ENCODE measurements around the gene ALDH8A1.
"Not testable (repeated sequence)": the region's sequence is repeated elsewhere in the genome, so short reads cannot be mapped to it uniquely, and the experiment has no call there.

ALDH8A1 gene

DNA sequence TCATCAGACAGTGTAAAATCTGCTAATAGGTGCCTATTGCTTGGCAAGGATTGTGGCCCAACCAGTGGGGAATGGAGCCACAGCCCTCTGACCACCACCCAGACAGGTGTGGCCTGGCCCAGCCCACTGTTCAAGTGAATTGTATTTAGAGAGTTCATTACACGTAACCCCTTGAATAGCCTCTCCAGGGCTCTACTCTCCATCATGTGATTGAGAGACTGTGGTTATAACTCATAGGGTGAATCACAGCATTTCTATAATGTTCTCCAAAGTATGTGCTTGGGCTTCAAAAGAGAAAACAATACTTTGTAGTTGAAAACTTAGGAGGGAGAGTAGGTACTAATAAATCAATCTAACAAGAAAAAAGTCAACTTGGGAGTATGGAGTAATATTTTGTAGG lies 38.4 kb downstream of the ALDH8A1 start:
- no peak for DNase-seq (ENCODE audit: low read depth in 1 of 2, low spot score in 1 of 2)

DNA sequence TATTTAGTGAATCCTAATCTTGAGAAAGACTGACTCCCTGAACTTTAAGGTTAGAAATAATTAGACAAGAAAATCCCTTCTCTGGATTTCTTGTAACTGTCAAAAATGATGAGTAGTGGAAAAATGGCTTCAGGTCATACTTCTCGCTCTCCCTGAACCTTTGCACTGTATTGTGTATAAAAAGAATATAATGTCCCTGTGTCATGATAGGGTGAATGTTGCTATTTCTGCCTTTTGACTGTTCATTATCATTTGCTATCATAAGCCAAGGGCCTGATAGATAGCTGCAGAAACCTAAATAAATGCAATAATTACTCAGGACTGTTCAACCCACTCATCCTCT lies 39.3 kb downstream of the ALDH8A1 start:
- no peak for DNase-seq (ENCODE audit: low read depth in 1 of 2, low spot score in 1 of 2)

DNA sequence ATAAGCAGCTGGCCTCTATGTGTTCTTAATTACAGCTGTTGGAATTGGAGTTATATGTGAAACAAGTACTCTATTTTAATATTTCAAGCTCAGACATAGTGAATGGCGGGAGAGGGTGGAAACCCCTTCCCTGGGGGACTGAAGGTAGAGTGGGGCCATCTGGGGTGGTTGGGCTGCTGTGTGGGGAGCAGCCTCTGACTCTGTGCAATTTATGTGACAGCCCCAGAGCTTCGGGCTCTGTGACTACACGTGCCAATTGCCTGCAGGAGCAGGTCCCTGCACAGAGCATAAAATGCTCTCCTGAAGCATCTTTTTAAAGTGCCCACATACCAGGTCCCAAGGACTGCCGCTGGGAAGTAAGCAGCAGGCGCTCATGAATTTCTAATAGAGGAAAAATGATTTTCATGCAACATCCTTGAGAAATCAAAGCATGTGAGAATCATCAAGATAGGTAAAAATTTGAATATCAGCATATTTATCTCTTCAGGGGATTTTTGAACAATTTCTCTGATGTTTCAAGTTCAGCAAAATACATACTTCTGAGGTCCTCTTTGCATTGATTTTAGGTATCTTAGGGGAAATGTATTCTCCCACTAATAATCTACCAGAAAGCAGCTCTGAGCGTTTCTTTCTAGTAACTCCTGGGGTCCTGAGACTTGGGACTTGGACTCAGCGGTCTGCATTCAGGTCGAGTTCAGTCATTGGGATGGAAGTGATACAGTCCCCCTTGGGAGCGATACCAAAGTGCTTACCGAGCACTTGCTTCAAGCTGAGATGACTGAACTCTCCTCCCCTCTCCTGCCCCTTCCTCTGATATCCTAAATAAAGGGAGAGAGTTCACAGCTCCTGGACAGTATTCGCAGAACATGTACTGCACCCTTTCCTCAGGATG lies 40.0 kb downstream of the ALDH8A1 start:
- DNase-seq (ENCODE audit: low read depth in 1 of 2, low spot score in 1 of 2), result no peak

DNA sequence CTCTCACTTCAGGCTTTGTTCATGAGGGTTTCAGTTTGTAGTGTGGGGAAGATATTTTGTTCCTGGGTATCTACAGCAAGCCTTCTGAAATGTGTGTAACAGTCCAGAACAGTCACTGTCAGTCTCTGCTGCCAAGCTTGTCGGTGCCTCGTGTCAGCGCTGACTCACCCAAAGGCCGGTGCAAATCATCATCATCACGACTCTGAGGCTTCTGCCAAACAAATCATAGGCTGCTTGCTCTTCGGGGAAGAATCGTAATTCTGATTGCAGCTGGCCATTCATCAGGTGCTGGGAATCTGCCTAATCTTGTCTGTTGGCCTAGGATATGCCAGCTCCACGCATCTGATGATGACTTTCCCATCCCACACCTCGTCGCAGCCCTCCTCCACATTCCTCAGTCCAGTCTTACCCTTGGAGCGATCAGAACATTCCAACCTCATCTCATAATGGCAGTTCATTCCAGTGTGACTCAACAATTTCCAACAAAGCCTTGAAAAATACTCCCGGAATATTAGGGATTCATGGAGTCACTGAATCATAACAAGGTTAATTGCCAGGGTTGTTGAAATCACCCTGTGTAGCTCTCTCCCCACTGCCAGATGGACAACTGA lies 40.9 kb downstream of the ALDH8A1 start:
- DNase-seq (ENCODE audit: low read depth in 1 of 2, low spot score in 1 of 2), result no peak

DNA sequence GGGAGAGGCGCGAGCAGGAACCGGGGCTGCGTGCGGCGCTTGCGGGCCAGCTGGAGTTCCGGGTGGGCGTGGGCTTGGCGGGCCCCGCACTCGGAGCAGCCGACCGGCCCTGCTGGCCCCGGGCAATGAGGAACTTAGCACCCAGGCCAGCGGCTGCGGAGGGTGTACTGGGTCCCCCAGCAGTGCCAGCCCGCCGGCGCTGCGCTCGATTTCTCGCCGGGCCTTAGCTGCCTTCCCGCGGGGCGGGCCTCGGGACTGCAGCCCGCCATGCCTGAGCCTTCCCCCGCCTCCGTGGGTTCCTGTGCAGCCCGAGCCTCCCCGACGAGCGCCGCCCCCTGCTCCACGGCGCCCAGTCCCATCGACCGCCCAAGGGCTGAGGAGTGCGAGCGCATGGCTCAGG lies 45.2 kb downstream of the ALDH8A1 start:
- not testable (repeated sequence) for DNase-seq (ENCODE audit: low read depth in 1 of 2, low spot score in 1 of 2)

DNA sequence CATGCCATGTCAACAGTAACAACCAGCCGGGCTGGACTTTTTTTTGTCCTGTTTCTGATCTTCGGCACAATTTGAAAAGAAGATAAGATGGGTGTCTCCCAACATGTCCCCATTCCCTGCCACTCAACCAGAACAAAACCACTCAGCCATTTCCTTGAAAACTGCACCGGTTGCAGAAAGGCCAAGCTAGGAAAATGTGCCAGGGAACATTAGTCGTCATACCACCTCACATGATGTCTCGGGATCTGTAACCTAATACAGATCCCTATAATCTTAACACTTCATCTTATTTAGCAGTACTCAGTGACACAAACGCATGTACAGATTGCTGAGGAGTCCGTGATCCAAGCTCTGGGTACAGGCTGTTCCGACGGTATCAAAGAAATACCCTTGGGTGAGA lies 46.5 kb downstream of the ALDH8A1 start:
- DNase-seq (ENCODE audit: low read depth in 1 of 2, low spot score in 1 of 2), result no peak

DNA sequence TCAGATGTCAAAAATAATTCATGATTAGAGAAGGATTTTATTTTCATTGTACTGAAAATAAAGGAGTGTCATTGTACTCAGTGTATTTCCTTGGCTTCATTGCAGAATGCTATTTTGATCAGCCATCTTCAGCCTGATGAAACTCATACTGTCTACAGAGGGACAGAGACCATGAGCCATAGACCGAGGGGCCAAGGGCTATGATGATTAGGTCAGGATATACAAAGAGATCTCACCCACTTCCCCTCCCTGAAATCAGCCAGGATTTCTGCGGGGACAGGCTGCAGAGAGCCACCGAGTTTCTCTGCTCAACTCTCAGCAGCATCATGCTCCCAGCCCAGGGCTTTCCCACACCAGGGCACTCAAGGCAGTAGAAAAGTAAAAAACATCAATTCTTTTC lies 47.0 kb downstream of the ALDH8A1 start:
- DNase-seq (ENCODE audit: low read depth in 1 of 2, low spot score in 1 of 2), result no peak

DNA sequence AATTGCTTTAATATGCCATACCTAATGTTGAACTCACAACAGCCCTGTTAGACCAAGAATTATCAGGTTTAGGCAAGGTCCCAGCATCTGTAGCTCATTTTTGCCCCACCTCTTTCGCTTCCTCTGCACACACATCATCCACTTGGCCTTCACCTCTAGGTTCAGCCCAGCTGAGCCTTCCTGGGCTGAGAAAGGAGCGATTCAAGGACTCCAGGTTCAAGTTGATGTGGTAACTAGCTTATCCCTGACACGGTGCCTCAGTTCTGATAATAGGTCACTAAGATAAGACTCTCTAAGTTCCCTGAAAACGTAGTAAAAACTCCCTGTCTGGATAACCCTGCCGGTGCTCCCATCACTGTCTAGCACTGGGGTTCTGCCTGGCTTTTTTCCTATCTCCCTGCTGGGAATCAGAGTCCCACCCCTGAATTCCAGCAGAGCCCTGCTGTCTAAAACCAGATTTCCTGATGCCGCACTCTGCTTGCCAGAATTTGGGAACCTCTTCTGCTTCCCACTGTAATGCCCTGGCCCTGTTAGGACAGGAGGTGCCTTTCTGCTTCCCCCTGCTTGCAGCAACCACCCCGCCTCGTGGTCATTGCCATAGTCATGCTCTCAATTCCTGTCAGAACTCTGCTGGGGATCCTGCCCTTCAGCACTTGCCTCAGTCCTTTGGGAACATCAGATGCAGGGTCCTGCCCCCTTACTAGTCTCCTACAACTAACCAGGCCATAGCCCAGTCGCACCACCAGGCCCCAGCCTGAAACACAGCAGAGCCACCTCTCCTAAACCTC lies 47.6 kb downstream of the ALDH8A1 start:
- no peak for DNase-seq (ENCODE audit: low read depth in 1 of 2, low spot score in 1 of 2)

DNA sequence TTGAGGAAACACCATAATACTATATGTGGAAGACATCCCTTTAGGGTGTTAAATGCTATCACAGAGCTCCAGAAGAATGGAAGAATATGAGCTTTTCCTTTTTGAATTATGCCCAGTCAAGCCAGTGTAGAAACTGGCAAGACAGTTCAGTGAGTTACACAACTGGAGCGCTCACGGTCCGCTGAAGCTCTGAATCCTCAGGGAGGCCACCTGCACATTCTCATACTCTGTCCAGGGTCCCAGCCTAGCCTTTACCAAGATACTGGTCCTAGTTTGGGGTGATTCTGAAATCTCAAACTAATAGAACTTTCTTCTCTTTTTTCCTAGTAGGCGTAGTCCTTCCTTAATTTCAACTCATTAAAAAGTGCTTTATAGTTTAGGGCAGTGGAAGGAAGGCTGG lies 51.3 kb downstream of the ALDH8A1 start:
- DNase-seq (ENCODE audit: low read depth in 1 of 2, low spot score in 1 of 2), result no peak

DNA sequence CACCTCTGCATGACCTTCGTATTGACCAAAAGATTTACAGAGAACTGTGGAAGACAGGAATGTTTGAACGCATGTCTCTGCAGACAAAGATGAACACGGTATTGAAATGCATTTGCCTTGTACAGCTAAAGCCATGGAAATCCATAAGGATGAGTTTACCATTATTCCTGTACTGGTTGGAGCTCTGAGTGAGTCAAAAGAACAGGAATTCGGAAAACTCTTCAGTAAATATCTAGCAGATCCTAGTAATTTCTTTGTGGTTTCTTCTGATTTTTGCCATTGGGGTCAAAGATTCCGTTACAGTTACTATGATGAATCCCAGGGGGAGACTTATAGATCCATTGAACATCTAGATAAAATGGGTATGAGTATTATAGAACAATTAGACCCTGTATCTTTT lies 51.7 kb downstream of the ALDH8A1 start:
- not testable (repeated sequence) for DNase-seq (ENCODE audit: low read depth in 1 of 2, low spot score in 1 of 2)

DNA sequence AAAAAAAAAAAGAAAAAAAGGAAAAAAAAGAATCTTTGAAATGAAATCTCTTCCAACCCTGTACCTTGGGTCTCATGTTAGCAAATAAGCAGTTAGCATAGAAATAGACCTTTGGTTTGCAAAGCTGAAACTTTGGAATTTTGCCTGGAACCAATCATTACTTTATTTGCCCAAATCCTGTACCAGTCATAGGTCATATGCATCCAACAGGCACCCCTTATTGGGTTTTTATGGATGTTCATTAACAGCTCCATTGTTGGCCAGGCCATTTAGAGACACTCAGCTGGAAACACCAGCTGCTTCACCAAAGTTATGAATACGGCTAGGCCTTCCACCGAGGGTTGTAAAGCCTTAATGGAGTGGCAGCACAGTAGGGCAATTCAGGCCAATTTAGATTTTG lies 53.0 kb downstream of the ALDH8A1 start:
- DNase-seq (ENCODE audit: low read depth in 1 of 2, low spot score in 1 of 2), result no peak

DNA sequence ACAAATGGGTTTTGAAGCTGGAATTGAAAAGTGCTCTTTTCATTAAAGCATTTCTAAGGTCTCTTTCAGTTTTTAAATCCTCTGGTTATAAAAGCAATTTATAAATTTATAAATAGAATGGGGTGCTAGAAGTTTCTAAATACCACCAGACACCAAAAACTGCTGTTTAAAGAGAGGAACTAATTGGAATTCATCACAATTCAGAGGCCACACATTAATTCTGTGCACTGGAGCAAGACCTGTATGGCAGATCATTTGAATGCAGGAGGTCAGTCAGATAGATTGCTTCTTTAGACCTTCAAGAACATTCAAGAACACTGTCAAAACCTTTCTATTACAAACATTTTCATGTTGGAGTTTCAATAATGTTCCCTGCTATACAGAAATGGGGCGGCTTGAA lies 55.1 kb downstream of the ALDH8A1 start:
- no peak for DNase-seq (ENCODE audit: low read depth in 1 of 2, low spot score in 1 of 2)

DNA sequence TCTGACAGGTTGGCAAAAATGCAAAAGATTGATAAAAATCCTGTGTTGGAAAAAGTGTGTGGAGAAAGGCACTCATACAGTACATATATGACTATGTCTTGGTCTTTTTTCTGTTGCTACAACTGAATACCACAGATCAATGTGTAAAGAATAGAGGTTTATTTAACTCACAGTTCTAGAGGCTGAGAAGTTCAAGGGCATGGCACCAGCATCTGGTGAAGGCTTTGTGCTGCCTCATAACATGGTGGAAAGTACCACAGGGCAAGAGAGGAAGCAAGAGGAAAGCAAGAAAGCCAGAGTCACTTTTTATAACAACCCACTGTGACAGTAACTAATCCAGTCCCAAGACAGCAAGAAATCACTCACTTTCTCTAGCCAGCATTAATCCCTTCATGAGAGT lies 57.5 kb downstream of the ALDH8A1 start:
- DNase-seq (ENCODE audit: low read depth in 1 of 2, low spot score in 1 of 2), result no peak

DNA sequence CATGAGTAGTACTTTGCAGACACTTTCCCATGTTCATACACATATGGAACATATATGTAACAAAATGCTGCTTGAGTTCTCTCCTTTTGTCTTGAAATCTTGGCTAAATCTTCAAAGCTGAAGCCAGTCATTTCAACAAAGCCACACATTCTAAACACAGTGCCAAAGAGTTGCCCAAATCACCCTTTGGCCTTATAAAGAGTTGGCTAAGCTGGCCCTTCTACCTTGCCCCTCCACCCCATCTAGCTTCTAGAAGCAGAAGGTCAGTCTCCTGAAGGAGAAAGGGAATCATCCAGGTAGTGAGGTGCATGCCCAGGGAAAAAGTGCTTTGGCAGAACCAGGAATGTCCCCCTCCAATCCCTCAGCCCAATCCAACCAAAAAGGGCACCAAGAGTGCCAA lies 58.3 kb downstream of the ALDH8A1 start:
- DNase-seq (ENCODE audit: low read depth in 1 of 2, low spot score in 1 of 2), result no peak

DNA sequence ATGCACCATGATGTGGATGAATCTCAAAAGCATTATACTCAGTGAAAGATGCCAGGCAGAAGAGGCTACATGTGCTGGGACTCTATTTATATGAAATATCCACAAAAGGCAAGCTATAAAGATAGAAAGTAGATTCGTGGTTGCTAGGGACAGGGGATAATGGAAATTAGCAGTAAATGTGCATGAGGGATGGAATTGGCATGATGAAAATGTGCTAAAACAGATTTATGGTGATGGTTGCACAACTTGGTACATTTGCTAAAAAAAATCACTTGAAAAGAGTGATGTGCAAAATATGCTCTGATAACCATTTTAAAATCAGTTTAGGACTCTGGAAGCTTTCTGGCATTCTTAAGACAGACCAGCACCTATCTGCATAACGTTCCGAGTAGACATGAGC lies 61.6 kb downstream of the ALDH8A1 start:
- no peak for DNase-seq (ENCODE audit: low read depth in 1 of 2, low spot score in 1 of 2)

DNA sequence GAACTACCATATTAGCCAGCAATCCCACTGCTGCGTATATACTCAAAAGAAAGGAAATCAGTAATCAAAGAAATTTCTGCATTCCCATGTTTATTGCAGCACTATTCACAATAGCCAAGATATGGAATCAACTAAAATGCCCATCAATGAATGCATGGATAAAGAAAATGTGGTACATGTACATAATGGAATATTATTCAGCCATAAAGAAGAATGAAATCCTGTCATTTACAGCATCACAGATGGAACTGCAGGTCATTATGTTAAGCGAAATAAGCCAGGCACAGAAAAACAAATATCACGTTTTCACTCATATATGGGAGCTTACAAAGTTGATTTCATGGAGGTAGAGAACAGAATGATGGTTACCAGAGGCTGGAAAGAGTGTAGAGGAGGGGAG lies 65.1 kb downstream of the ALDH8A1 start:
- DNase-seq (ENCODE audit: low read depth in 1 of 2, low spot score in 1 of 2), result no peak

DNA sequence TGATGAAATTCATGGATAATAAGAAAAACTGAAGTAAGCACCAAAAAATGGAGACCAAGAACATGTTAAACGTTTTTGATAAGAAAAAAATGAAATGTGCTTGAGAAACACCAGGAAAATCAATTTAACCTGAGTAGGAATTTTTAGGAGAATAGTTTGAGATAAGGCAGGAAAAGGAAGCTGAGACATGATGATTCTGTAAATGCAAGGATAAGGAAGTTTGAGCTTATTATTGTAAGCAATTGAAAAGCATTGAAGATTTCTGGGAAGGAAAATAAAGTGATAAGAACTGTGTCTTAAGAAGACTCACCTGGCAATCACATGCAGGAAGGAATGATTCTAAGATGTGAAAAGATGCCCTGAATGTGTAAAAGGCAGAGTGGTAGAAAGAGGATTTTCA lies 66.6 kb downstream of the ALDH8A1 start:
- no peak for DNase-seq (ENCODE audit: low read depth in 1 of 2, low spot score in 1 of 2)

DNA sequence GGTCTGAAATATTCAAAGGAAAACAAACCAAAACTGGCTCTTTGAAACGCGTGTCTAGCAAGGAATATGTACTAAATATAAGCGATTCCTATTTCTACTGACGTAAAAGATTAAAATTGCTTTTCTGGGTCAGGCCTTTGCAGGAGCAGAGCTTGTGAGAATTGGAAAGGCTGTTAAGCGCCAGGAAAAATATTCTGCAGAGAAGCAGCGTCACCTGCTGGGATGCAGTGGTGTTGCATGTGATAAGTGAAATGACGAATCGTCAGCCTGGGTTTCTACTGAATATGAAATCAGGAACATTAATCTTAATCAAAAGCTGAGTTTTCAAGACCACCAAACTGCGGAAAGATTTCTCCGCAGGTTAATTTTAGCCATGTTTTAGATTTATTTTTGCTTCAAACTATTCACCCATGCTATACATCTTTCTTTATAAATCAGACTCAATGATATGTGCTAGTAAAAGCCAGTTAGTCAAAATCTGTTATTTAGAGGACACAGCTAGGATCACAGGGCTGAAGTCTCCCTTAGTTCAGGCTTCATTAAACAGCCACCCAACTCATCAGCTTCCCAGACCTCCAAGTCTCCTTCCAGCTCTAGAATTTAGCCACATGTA lies 67.4 kb downstream of the ALDH8A1 start:
- DNase-seq (ENCODE audit: low read depth in 1 of 2, low spot score in 1 of 2), result peak; percentile 8 to 35

DNA sequence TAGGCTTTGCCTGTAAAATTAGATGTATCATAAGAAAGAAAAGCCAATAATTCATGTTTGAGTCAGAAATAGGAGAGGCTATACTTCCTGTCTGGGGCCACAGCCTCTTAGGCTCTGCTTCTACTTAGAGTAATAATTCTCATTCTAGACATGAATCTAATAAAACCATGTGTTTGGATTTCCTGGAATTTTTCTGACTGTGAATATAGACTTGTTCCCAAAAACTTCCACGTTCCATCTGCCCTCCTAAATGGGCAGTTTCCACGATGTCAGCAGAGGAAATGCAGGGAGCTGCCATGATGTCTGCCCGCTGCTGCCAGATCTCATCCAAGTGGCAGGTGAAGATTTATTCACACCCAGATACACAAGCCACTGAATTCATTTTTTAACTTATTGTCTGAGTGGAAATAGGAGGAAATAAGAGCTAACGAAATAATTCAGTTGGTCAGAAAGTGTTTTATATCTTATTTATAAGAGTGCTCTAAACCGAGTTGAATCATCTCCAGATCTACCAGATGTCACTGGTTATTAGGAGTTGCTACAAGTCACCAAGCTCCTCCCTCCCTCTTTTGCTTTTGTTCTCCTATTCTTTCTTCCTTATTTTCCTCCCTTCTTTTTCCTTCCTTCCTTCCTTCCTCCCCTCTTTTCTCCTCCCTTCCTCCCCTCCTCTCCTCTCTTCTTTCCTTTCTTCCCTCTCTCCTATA lies 69.3 kb downstream of the ALDH8A1 start:
- DNase-seq (ENCODE audit: low read depth in 1 of 2, low spot score in 1 of 2), result no peak

DNA sequence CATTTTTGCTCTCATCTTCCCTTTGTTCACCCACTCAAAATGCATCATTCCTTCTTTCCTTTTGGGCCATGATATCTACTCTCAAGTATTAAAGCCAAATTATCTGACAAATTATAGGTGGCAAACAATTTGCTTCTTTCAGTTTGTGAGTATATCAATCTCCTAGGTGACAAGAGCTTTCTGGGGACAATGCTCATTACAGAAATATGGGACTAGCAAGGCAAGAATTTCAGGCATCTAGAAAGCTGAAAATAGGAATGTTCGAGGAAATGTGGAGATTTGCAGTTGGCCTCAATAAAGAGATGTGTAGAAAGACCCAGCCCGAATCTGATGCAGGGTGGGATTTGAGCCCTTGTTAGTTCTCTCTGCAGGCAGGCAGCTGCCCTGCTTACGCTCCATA lies 71.8 kb downstream of the ALDH8A1 start:
- DNase-seq (ENCODE audit: low read depth in 1 of 2, low spot score in 1 of 2), result no peak

DNA sequence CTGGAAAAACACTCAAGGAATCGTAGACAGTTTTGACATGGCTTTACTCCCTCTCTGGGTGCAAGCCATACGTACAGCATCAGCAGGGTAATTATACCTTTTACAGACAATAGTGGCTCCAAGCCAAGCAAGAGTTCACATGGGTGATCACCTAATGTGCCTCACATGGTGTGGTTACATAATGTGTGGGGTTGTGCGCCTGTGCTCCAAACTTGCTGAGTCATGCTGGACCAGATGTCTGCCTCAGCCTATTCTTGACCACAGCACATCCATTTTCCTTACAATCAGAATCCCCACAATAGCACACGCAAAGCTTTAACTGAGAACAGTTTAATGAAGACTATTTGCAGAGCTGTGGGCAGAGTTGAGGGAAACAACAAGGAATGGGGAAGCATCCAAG lies 74.5 kb downstream of the ALDH8A1 start:
- DNase-seq (ENCODE audit: low read depth in 1 of 2, low spot score in 1 of 2), result no peak
